Measurements from ENCODE around the gene ATXN1.

Gene ATXN1

GRCh38 chr6:16360365-16360764, 400.9 kb downstream of the ATXN1 start:
- no peak for ATAC-seq
- TF ChIP-seq PATZ1 (CRISPR knock-in tag; IDR thresholded peaks at IDR 0.05; ENCODE audit: borderline replicate concordance): no peak
- no peak for TF ChIP-seq CSRNP3 (CRISPR knock-in tag; IDR thresholded peaks at IDR 0.05)
- TF ChIP-seq RARB (CRISPR knock-in tag; IDR thresholded peaks at IDR 0.05): no peak
- no peak for TF ChIP-seq CREB5 (CRISPR knock-in tag; IDR thresholded peaks at IDR 0.05; ENCODE audit: low read depth)
- TF ChIP-seq ZNF70 (CRISPR knock-in tag; IDR thresholded peaks at IDR 0.05): no peak
- no peak for TF ChIP-seq SNAI2 (CRISPR knock-in tag; IDR thresholded peaks at IDR 0.05)
- no peak for TF ChIP-seq TOX (CRISPR knock-in tag; IDR thresholded peaks at IDR 0.05; ENCODE audit: borderline replicate concordance)
- TF ChIP-seq ZFP30 (CRISPR knock-in tag; IDR thresholded peaks at IDR 0.05): no peak
- TF ChIP-seq ARNTL (CRISPR knock-in tag; IDR thresholded peaks at IDR 0.05; ENCODE audit: borderline replicate concordance, low read depth): no peak
- TF ChIP-seq PPARA (CRISPR knock-in tag; IDR thresholded peaks at IDR 0.05; ENCODE audit: borderline replicate concordance): no peak
- TF ChIP-seq TCF4 (CRISPR knock-in tag; IDR thresholded peaks at IDR 0.05; ENCODE audit: borderline replicate concordance): no peak
- TF ChIP-seq CSDC2 (CRISPR knock-in tag; IDR thresholded peaks at IDR 0.05): no peak
- TF ChIP-seq ZNF8 (CRISPR knock-in tag; IDR thresholded peaks at IDR 0.05): no peak
- no peak for TF ChIP-seq GLIS3 (CRISPR knock-in tag; IDR thresholded peaks at IDR 0.05)
- no peak for TF ChIP-seq ZC3H10 (CRISPR knock-in tag; IDR thresholded peaks at IDR 0.05)
- no peak for TF ChIP-seq ISL1 (CRISPR knock-in tag; IDR thresholded peaks at IDR 0.05)
- no peak for TF ChIP-seq TSHZ2 (CRISPR knock-in tag; IDR thresholded peaks at IDR 0.05)
- TF ChIP-seq ESRRG (CRISPR knock-in tag; IDR thresholded peaks at IDR 0.05): no peak
- TF ChIP-seq OSR1 (CRISPR knock-in tag; IDR thresholded peaks at IDR 0.05): no peak

- no peak for TF ChIP-seq ZC3H10 (CRISPR knock-in tag; IDR thresholded peaks at IDR 0.05)
- TF ChIP-seq ISL1 (CRISPR knock-in tag; IDR thresholded peaks at IDR 0.05): no peak
- TF ChIP-seq POU6F1 (CRISPR knock-in tag; IDR thresholded peaks at IDR 0.05; ENCODE audit: borderline replicate concordance, low read depth): no peak
- TF ChIP-seq OSR1 (CRISPR knock-in tag; IDR thresholded peaks at IDR 0.05): no peak
- no peak for TF ChIP-seq ZNF70 (CRISPR knock-in tag; IDR thresholded peaks at IDR 0.05)
- TF ChIP-seq ARNTL (CRISPR knock-in tag; IDR thresholded peaks at IDR 0.05; ENCODE audit: borderline replicate concordance, low read depth): no peak
- no peak for TF ChIP-seq PATZ1 (CRISPR knock-in tag; IDR thresholded peaks at IDR 0.05; ENCODE audit: borderline replicate concordance)
- no peak for TF ChIP-seq CSRNP3 (CRISPR knock-in tag; IDR thresholded peaks at IDR 0.05)
- TF ChIP-seq PPARA (CRISPR knock-in tag; IDR thresholded peaks at IDR 0.05; ENCODE audit: borderline replicate concordance): no peak
- TF ChIP-seq CSDC2 (CRISPR knock-in tag; IDR thresholded peaks at IDR 0.05): no peak
- no peak for TF ChIP-seq TCF4 (CRISPR knock-in tag; IDR thresholded peaks at IDR 0.05; ENCODE audit: borderline replicate concordance)
- no peak for TF ChIP-seq SNAI2 (CRISPR knock-in tag; IDR thresholded peaks at IDR 0.05)
- no peak for TF ChIP-seq ZFP30 (CRISPR knock-in tag; IDR thresholded peaks at IDR 0.05)
- ATAC-seq: no peak
These were observed 401.7 kb downstream of the ATXN1 start for GRCh38 chr6:16359563-16359962.
